GM21447 (cell line): ENCODE results near the gene BCL11A.

ENCODE experiments used
- ATAC-seq: cut with Tn5 transposase; IDR thresholded peaks from one replicate; pipeline ENCODE4 v1.9.1; 2021; ENCODE audit not compliant: unreplicated experiment

The BCL11A gene

GRCh38 chr2:60469536-60470317 is 83.7 kb downstream of the BCL11A start:
- no peak for ATAC-seq

- no peak for ATAC-seq
These were observed 84.9 kb downstream of the BCL11A start for GRCh38 chr2:60468382-60469085.

- no peak for ATAC-seq
These were observed 87.2 kb downstream of the BCL11A start for GRCh38 chr2:60466161-60466702.

- no peak for ATAC-seq
These were observed 87.7 kb downstream of the BCL11A start for GRCh38 chr2:60465736-60466135.

GRCh38 chr2:60463249-60463648 is 90.2 kb downstream of the BCL11A start:
- no peak for ATAC-seq

- ATAC-seq = no peak
These were observed 91.9 kb downstream of the BCL11A start for GRCh38 chr2:60461421-60462108.

- ATAC-seq = no peak
These were observed 92.7 kb downstream of the BCL11A start for GRCh38 chr2:60460577-60461420.

GRCh38 chr2:60459851-60460250 is 93.6 kb downstream of the BCL11A start:
- ATAC-seq = no peak

GRCh38 chr2:60456115-60456770 is 97.2 kb downstream of the BCL11A start:
- no peak for ATAC-seq

- ATAC-seq = no peak
These were observed 99.6 kb downstream of the BCL11A start for GRCh38 chr2:60453872-60454271.

GRCh38 chr2:60453301-60453700 is 100.2 kb downstream of the BCL11A start:
- ATAC-seq = no peak

- ATAC-seq = no peak
These were observed 103.0 kb downstream of the BCL11A start for GRCh38 chr2:60450488-60450887.

GRCh38 chr2:60447943-60448342 is 105.5 kb downstream of the BCL11A start:
- no peak for ATAC-seq

GRCh38 chr2:60446413-60447267 is 106.8 kb downstream of the BCL11A start:
- peak; percentile 93 for ATAC-seq

GRCh38 chr2:60445684-60446179 is 107.7 kb downstream of the BCL11A start:
- no peak for ATAC-seq

- ATAC-seq = no peak
These were observed 110.8 kb downstream of the BCL11A start for GRCh38 chr2:60442608-60443007.

- no peak for ATAC-seq
These were observed 111.7 kb downstream of the BCL11A start for GRCh38 chr2:60441800-60442199.

- ATAC-seq = no peak
These were observed 112.7 kb downstream of the BCL11A start for GRCh38 chr2:60440767-60441163.
